H1 (cell line): ENCODE measurements around the gene GALNT1. TPM values are rescaled to one million over a fixed set of nuclear protein-coding genes. Genes with fewer than 3 reads are reported as not detected.

Experiments
- CTCF ChIA-PET: fragments of 300-600 bp; sonication (Branson Sonifier 250); formaldehyde crosslinking; loops from one replicate; lab custom pipeline; 2021; ENCODE audit not compliant: partially characterized antibody; lab: Charles Lee
- POLR2A ChIA-PET: fragments of 300-600 bp; sonication (Branson Sonifier 250); formaldehyde crosslinking; loops from one replicate; lab custom pipeline; 2021; ENCODE audit warnings: inconsistent platforms; ENCODE audit not compliant: partially characterized antibody; lab: Charles Lee
- DNase-seq, 2 experiments: peaks; one replicate each; pipeline versions ENCODE4 v3.0.0 to v3.0.0-alpha.2; 2010 to 2022; ENCODE audit warnings: low spot score in 2 of 2, low read depth in 1 of 2, mixed read lengths in 1 of 2
- FAIRE-seq: peaks from 2 replicates; lab custom pipeline; 2011; peaks lifted over from hg19 to GRCh38; lab: Jason Lieb, UNC
- H2AFZ ChIP-seq: 2 replicates; pipeline ENCODE4 v1.8.1; 2012; ENCODE audit warnings: low read length, inconsistent platforms
- H2AK5ac ChIP-seq: 2 replicates; pipeline ENCODE4 v1.6.1; 2013; ENCODE audit warnings: low read depth, low read length
- H2BK120ac ChIP-seq: replicated peaks from 2 replicates; pipeline ENCODE3; 2013; ENCODE audit warnings: low read depth, low read length, inconsistent platforms
- H2BK12ac ChIP-seq: 2 replicates; pipeline ENCODE4 v1.6.1; 2013; ENCODE audit warnings: low read depth, low read length
- H2BK15ac ChIP-seq: 2 replicates; pipeline ENCODE4 v1.6.1; 2013; ENCODE audit warnings: low read length
- H2BK20ac ChIP-seq: 2 replicates; pipeline ENCODE4 v1.6.1; 2013; ENCODE audit warnings: low read length
- H2BK5ac ChIP-seq: 2 replicates; pipeline ENCODE4 v1.6.1; 2013; ENCODE audit warnings: low read depth, low read length
- H3K14ac ChIP-seq: 2 replicates; pipeline ENCODE4 v1.6.1; 2013; ENCODE audit warnings: inconsistent platforms; ENCODE audit not compliant: insufficient read length
- H3K18ac ChIP-seq: 2 replicates; pipeline ENCODE4 v1.6.1; 2013; ENCODE audit warnings: low read length; ENCODE audit errors: extremely low read depth
- H3K23ac ChIP-seq: 2 replicates; pipeline ENCODE4 v1.6.1; 2013; ENCODE audit warnings: inconsistent platforms; ENCODE audit not compliant: insufficient read length
- H3K23me2 ChIP-seq: 2 replicates; pipeline ENCODE4 v1.6.1; 2013; ENCODE audit warnings: low read depth, low read length
- H3K27ac ChIP-seq: 2 replicates; pipeline ENCODE4 v1.6.1; 2011; ENCODE audit warnings: low read depth, low read length, inconsistent platforms
- H3K27me3 ChIP-seq, 4 experiments: replicated peaks in 1 of 4; 1 replicate in 1 of 4; 2 replicates in 3 of 4; pipeline versions ENCODE4 v1.6.1 to v1.8.1; 2011 to 2013; ENCODE audit warnings: low read length in 3 of 4, mild to moderate bottlenecking in 3 of 4, inconsistent platforms in 2 of 4, mixed read lengths in 2 of 4, moderate library complexity in 1 of 4; ENCODE audit not compliant: control insufficient read depth in 3 of 4, insufficient read depth in 3 of 4; ENCODE audit errors: extremely low read depth in 1 of 4
- H3K36me3 ChIP-seq, 4 experiments: 2 replicates each; pipeline versions ENCODE4 v1.6.1 to v1.8.1; 2011 to 2013; ENCODE audit warnings: mild to moderate bottlenecking in 4 of 4, low read length in 3 of 4, moderate library complexity in 2 of 4, control low read depth in 1 of 4, inconsistent platforms in 1 of 4; ENCODE audit not compliant: insufficient read depth in 4 of 4, control insufficient read depth in 2 of 4
- H3K4ac ChIP-seq: replicated peaks from 2 replicates; pipeline ENCODE3; 2013; ENCODE audit warnings: low read length, low read depth, mixed read lengths, inconsistent platforms; ENCODE audit not compliant: insufficient read length
- H3K4me1 ChIP-seq, 4 experiments: replicated peaks in 1 of 4; 1 replicate in 1 of 4; 2 replicates in 3 of 4; pipeline versions ENCODE4 v1.6.1 to v1.8.1; 2011 to 2013; ENCODE audit warnings: low read length in 3 of 4, inconsistent platforms in 2 of 4, mixed read lengths in 1 of 4; ENCODE audit not compliant: insufficient read depth in 4 of 4, control insufficient read depth in 3 of 4
- H3K4me2 ChIP-seq, 2 experiments: 2 replicates each; pipeline versions ENCODE4 v1.6.1 to v1.8.1; 2011 to 2013; ENCODE audit warnings: low read depth in 2 of 2, low read length in 2 of 2, control low read depth in 1 of 2, inconsistent platforms in 1 of 2, mild to moderate bottlenecking in 1 of 2; ENCODE audit not compliant: insufficient read depth in 1 of 2
- H3K4me3 ChIP-seq, 4 experiments: fragments of 200-600, 300-600 bp in 1 of 4; sonication (generic), shearing (Covaris generic), sonication (Bioruptor Twin) in 1 of 4; 2 replicates each; pipeline versions ENCODE4 v1.5.1 to v1.8.1; 2011 to 2016; ENCODE audit warnings: low read length in 4 of 4, low read depth in 3 of 4, control low read depth in 2 of 4, inconsistent platforms in 2 of 4, mild to moderate bottlenecking in 2 of 4, mixed read lengths in 1 of 4, moderate library complexity in 1 of 4; ENCODE audit not compliant: insufficient read depth in 2 of 4; ENCODE audit errors: extremely low read depth in 1 of 4
- H3K56ac ChIP-seq: replicated peaks from 2 replicates; pipeline ENCODE3; 2013; ENCODE audit warnings: low read depth, mild to moderate bottlenecking, mixed read lengths, low read length, inconsistent platforms; ENCODE audit not compliant: insufficient read length
- H3K79me1 ChIP-seq: 2 replicates; pipeline ENCODE4 v1.6.1; 2013; ENCODE audit warnings: low read depth, low read length, control low read depth
- H3K79me2 ChIP-seq, 2 experiments: 2 replicates each; pipeline versions ENCODE4 v1.6.1 to v1.8.1; 2012 to 2013; ENCODE audit warnings: low read length in 2 of 2, mild to moderate bottlenecking in 2 of 2, inconsistent platforms in 1 of 2; ENCODE audit not compliant: insufficient read depth in 2 of 2, control insufficient read depth in 1 of 2
- H3K9ac ChIP-seq, 4 experiments: replicated peaks in 1 of 4; 1 replicate in 1 of 4; 2 replicates in 3 of 4; pipeline versions ENCODE4 v1.6.1 to v1.8.1; 2011 to 2013; ENCODE audit warnings: low read depth in 3 of 4, low read length in 3 of 4, control low read depth in 2 of 4, mild to moderate bottlenecking in 2 of 4, moderate library complexity in 2 of 4, inconsistent platforms in 1 of 4; ENCODE audit errors: extremely low read depth in 1 of 4
- H3K9me3 ChIP-seq, 2 experiments: 2 replicates each; pipeline versions ENCODE4 v1.6.1 to v1.8.1; 2012 to 2013; ENCODE audit warnings: mild to moderate bottlenecking in 2 of 2, moderate library complexity in 2 of 2, control low read depth in 1 of 2, inconsistent platforms in 1 of 2, low read depth in 1 of 2, low read length in 1 of 2, mixed read lengths in 1 of 2; ENCODE audit not compliant: insufficient read depth in 2 of 2
- H4K20me1 ChIP-seq, 2 experiments: replicated peaks in 1 of 2; 2 replicates each; pipeline versions ENCODE3 to v1.8.1; 2011 to 2013; ENCODE audit warnings: inconsistent platforms in 2 of 2, low read length in 2 of 2, mild to moderate bottlenecking in 1 of 2; ENCODE audit not compliant: insufficient read depth in 2 of 2, control insufficient read depth in 1 of 2
- H4K5ac ChIP-seq: 2 replicates; pipeline ENCODE4 v1.6.1; 2013; ENCODE audit warnings: low read length, low read depth, mixed read lengths, inconsistent platforms; ENCODE audit not compliant: insufficient read length
- H4K8ac ChIP-seq: 2 replicates; pipeline ENCODE4 v1.8.0; 2013; ENCODE audit warnings: mild to moderate bottlenecking, moderate library complexity, low read length, inconsistent platforms; ENCODE audit not compliant: insufficient read depth; ENCODE audit errors: extremely low read depth
- H4K91ac ChIP-seq: replicated peaks from 2 replicates; pipeline ENCODE3; 2013; ENCODE audit warnings: low read length, mixed read lengths, inconsistent platforms; ENCODE audit not compliant: insufficient read length
- BRCA1 ChIP-seq: IDR thresholded peaks from 2 replicates; pipeline ENCODE4 v1.6.1; 2012; ENCODE audit warnings: low read depth, low read length, improper control_type of control experiment
- CBX5 ChIP-seq: fragments of 300-800, 300-1000 bp; sonication (generic); IDR thresholded peaks from 2 replicates; pipeline ENCODE4 v1.7.1; 2016; ENCODE audit warnings: antibody characterized with exemption, low read length, low read depth
- CHD1 ChIP-seq: IDR thresholded peaks from 2 replicates; pipeline ENCODE4 v1.6.1; 2012; ENCODE audit warnings: low read depth, low read length, improper control_type of control experiment
- CHD2 ChIP-seq: IDR thresholded peaks from 2 replicates; pipeline ENCODE4 v1.6.1; 2012; ENCODE audit warnings: low read length, improper control_type of control experiment
- FOSL1 ChIP-seq: IDR thresholded peaks from 2 replicates; pipeline ENCODE4 v1.6.1; 2011; ENCODE audit warnings: mild to moderate bottlenecking, low read depth, low read length, moderate library complexity; ENCODE audit not compliant: insufficient read depth
- GTF2F1 ChIP-seq: IDR thresholded peaks from 2 replicates; pipeline ENCODE4 v1.6.1; 2012; ENCODE audit warnings: low read depth, low read length, improper control_type of control experiment, borderline replicate concordance
- KDM4A ChIP-seq: IDR thresholded peaks from one replicate; pipeline ENCODE4 v1.7.1; 2012; ENCODE audit warnings: low read depth, mild to moderate bottlenecking, moderate library complexity, low read length, inconsistent platforms; ENCODE audit not compliant: severe bottlenecking
- POLR2AphosphoS5 ChIP-seq: IDR thresholded peaks from 2 replicates; pipeline ENCODE4 v1.6.1; 2011; ENCODE audit warnings: low read depth, low read length
- RBBP5 ChIP-seq: IDR thresholded peaks from 2 replicates; pipeline ENCODE4 v1.7.1; 2012; ENCODE audit warnings: low read depth, mild to moderate bottlenecking, inconsistent platforms, low read length, moderate library complexity, borderline replicate concordance
- SAP30 ChIP-seq: fragments of 300-600 bp; sonication (generic); IDR thresholded peaks from 2 replicates; pipeline ENCODE4 v1.7.1; 2012; ENCODE audit warnings: low read length, moderate library complexity, mild to moderate bottlenecking, inconsistent platforms; ENCODE audit not compliant: insufficient read depth, insufficient replicate concordance
- SIN3A ChIP-seq, 2 experiments: IDR thresholded peaks in 1 of 2; conservative IDR thresholded peaks in 1 of 2; 2 replicates each; pipeline ENCODE4 v1.6.1; 2011 to 2012; ENCODE audit warnings: low read length in 2 of 2, improper control_type of control experiment in 1 of 2, low read depth in 1 of 2, mild to moderate bottlenecking in 1 of 2
- TAF1 ChIP-seq: IDR thresholded peaks from 2 replicates; pipeline ENCODE4 v1.6.1; 2011; ENCODE audit warnings: mild to moderate bottlenecking, low read depth, low read length
- USF2 ChIP-seq: IDR thresholded peaks from 2 replicates; pipeline ENCODE4 v1.6.1; 2011; ENCODE audit warnings: low read length, improper control_type of control experiment
- YY1 ChIP-seq: IDR thresholded peaks from 2 replicates; pipeline ENCODE4 v1.6.1; 2011; ENCODE audit warnings: low read depth, mild to moderate bottlenecking, low read length
- WGBS, 2 experiments: shearing (Covaris generic) in 1 of 2; methylation state at CpG; one replicate each; pipeline versions ENCODE4 v1.1.6 to v1.1.7; 2013 to 2015; ENCODE audit warnings: low lambda C conversion rate in 2 of 2, mixed read lengths in 2 of 2, inconsistent platforms in 1 of 2, low coverage in 1 of 2, missing lambda C conversion rate in 1 of 2; ENCODE audit not compliant: insufficient replicate concordance in 2 of 2, insufficient coverage in 1 of 2, insufficient read length in 1 of 2; ENCODE audit errors: extremely low coverage in 1 of 2, missing lambda C conversion rate in 1 of 2; 5-methylcytosine and 5-hydroxymethylcytosine counted together
- polyA plus RNA-seq, 7 experiments: library from polyadenylated mRNA; depleted of rRNA in 3 of 7; stranded (reverse) in 5 of 7; unstranded in 2 of 7; fragments of >200 nt in 5 of 7; fragments of 200-250 nt in 2 of 7; gene quantifications; 1 replicate in 5 of 7; 2 replicates in 1 of 7; 4 replicates in 1 of 7; pipeline versions ENCODE4 v1.2.1 to v1.2.3, GENCODE V29; 2011 to 2013; ENCODE audit warnings: missing spikeins in 2 of 7, mixed read lengths in 2 of 7
- total RNA-seq: library from RNA; stranded (reverse); fragmentation: NEBNext Ultra II Directional; extraction: Animal tissue kit (Norgen Biotek cat#: 25700); gene quantifications from 2 replicates; pipeline ENCODE4 v1.2.1, GENCODE V29; 2021

GALNT1 gene
- total and polyA plus RNA-seq, 2 of the 8 experiments (the other 6 are each of a cell fraction or from before 2014, with no cell fraction given): 22.4 to 101 TPM

DNA sequence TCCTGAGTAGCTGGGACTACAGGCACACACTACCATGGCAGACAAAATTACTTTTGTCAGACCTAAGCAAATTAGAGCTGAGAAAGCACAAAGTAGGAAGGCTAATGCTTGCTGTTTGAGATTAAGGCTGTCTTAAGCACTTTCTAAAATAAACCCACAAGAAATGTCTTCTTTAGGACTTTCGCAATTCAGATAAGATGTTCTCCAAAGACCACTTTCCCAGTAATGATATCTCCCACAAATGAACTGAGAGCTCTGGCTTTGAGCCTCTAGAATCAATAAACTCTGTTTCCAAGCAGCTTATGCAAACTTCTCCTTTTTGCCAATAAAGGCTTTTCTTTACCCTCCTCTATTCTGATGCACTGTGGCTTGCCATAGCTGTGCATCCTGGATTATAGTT is 32.0 kb upstream of the GALNT1 start:
- Histone ChIP-seq H2BK120ac (no peak overlapping the region), H3K14ac (no peak overlapping the region), H3K36me3 (no peaks in the 10 kb centered on the region), H4K5ac (no peak overlapping the region), H3K27me3 (no peaks in the 10 kb centered on the region), H3K23ac (no peak overlapping the region), H2AK5ac (no peak overlapping the region), H3K4ac (no peak overlapping the region), H2BK15ac (no peak overlapping the region), H3K27ac (no peak overlapping the region), H4K8ac (no peak overlapping the region), H3K4me1 (no peaks in the 10 kb centered on the region), H3K79me2 (no peaks in the 10 kb centered on the region), H2BK20ac (no peak overlapping the region), H3K23me2 (no peaks in the 10 kb centered on the region), H2AFZ (no peak overlapping the region), H3K18ac (no peak overlapping the region), H3K56ac (no peak overlapping the region), H3K9ac (no peak overlapping the region), H4K91ac (no peak overlapping the region), H3K9me3 (no peaks in the 10 kb centered on the region), H2BK5ac (no peak overlapping the region), H3K4me2 (no peak overlapping the region), H2BK12ac (no peak overlapping the region), H3K4me3 (no peak overlapping the region), H4K20me1 (no peaks in the 10 kb centered on the region), H3K79me1 (no peaks in the 10 kb centered on the region)
- CTCF ChIA-PET: interaction anchor here (1.3 kb wide), 1 partner anchor 10 kb away, joined by 6 read pairs; no protein-coding TSS in a partner anchor
- DNase-seq (no peak), FAIRE-seq (no peak)
- POLR2A ChIA-PET: no interaction called here
- 89% methylated on average over 1 of the region's 1 CpG; no CpG with 5 or more reads in 1 of the 2 experiments for WGBS, 2 experiments
- TF ChIP-seq RBBP5 (no peak), KDM4A (no peak), CBX5 (no peak), POLR2AphosphoS5 (no peak), BRCA1 (no peak), YY1 (no peak), TAF1 (no peak), FOSL1 (no peak), GTF2F1 (no peak), SAP30 (no peak), SIN3A (conservative IDR thresholded peaks at IDR 0.05 in 1 of 2, IDR thresholded peaks at IDR 0.05 in 1 of 2; ENCODE audit: low read depth in 1 of 2, low read length in 2 of 2) (no peak), CHD2 (no peak), CHD1 (no peak), USF2 (no peak)
